ENCODE results near the gene FILIP1L.

FILIP1L gene

GRCh38 chr3:100104817-100105413, 9.4 kb downstream of the FILIP1L start:
- no peak for TF ChIP-seq CTCF (IDR thresholded peaks at IDR 0.05)

GRCh38 chr3:100104442-100104798, 9.9 kb downstream of the FILIP1L start:
- no peak for TF ChIP-seq CTCF (IDR thresholded peaks at IDR 0.05)

GRCh38 chr3:100103558-100104441, 10.5 kb downstream of the FILIP1L start:
- TF ChIP-seq CTCF (IDR thresholded peaks at IDR 0.05), result no peak

- TF ChIP-seq CTCF (IDR thresholded peaks at IDR 0.05), result no peak
Observed at GRCh38 chr3:100102757-100103156, 11.5 kb downstream of the FILIP1L start.

- TF ChIP-seq CTCF (IDR thresholded peaks at IDR 0.05), result no peak
Observed at GRCh38 chr3:100100425-100100824, 13.9 kb downstream of the FILIP1L start.

GRCh38 chr3:100099621-100100020, 14.7 kb downstream of the FILIP1L start:
- no peak for TF ChIP-seq CTCF (IDR thresholded peaks at IDR 0.05)

- no peak for TF ChIP-seq CTCF (IDR thresholded peaks at IDR 0.05)
Observed at GRCh38 chr3:100098784-100099070, 15.6 kb downstream of the FILIP1L start.
